Stimulated activated CD8-positive, alpha-beta memory T cell treated with anti-CD3 and anti-CD28 coated beads, Interleukin-2, amount 100 ng/mL, for 1 hour (primary cell): ENCODE data around the gene PIH1D2.
"Not testable (repeated sequence)": the region's sequence is repeated elsewhere in the genome, so short reads cannot be mapped to it uniquely, and the experiment has no call there.

Experiments
- DNase-seq, 2 donors: peaks; one replicate each; pipeline ENCODE4 v3.0.0-alpha.2; 2020; ENCODE audit warnings: low read depth in 2 of 2

PIH1D2 gene

DNA sequence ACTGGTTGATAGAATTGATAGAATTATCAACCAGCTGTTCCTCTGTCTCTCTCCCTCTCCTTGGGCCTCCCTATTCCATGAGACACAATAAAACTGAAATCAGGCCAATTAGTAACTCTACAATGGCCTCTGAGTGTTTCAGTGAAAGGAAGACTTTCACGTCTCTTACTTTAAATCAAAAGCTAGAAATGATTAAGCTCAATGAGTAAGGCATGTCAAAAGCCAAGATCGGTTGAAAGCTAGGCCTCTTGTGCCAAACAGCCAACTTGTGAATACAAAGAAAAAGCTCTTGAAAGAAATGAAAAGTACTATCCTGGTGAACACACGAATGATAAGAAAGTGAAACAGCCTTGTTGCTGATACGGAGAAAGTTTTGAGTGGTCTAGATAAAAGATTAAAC lies 16.6 kb downstream of the PIH1D2 start:
- DNase-seq, result no peak

DNA sequence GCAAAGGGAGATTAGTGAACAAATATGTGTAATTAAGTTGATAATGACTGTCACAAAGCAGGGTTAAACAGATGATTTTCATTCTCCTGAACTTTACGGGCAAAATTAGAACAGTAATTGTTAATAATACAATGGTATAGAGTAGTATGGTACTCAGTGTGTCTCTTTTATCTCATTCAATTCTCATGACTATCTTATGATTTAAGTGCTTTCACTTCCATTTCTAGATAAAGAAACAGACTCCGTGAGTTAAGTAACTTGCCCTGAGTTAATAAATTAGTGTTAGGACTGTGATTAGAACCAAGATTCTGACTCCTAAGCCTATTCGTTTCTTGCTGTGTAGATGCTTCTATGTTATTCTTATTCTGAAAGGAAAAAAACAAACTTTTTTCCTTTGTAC lies 22.0 kb downstream of the PIH1D2 start:
- DNase-seq, result no peak

DNA sequence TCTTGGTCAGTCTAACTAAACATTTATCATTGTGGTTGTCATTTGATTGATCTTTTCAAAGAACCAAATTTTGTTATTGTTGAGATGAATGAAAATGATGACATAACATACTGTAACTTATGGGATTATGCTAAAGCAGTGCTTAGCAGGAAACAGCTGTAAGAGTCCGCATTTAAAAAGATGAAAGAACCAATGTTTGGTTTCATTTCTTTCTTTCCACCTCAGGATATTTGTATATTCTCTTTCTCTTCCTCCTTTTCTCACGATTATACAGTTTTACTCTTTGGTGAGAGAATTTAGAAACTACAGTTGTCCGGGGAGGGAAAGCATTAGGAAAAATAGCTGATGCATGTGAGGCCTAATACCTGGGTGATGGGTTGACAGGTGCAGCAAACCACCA lies 23.1 kb downstream of the PIH1D2 start:
- DNase-seq, result no peak

DNA sequence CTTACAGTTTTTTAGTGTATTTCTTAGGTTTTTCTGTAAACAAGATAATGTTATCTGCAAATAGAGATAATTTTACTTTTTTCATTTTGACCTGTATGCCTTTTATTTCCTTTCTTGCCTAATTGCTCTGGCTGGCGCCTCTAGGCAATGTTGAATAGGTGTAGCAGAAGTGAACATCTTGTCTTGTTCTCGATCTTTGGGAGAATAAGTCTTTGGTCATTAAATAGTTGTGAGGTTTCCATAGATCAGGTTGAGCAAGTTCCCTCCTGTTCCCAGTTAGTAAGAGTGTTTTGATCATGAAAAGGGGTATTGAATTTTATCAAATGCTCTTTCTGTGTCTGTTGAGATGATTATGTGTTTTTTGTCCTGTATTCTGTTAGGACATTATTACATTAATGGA lies 24.0 kb downstream of the PIH1D2 start:
- no peak for DNase-seq

DNA sequence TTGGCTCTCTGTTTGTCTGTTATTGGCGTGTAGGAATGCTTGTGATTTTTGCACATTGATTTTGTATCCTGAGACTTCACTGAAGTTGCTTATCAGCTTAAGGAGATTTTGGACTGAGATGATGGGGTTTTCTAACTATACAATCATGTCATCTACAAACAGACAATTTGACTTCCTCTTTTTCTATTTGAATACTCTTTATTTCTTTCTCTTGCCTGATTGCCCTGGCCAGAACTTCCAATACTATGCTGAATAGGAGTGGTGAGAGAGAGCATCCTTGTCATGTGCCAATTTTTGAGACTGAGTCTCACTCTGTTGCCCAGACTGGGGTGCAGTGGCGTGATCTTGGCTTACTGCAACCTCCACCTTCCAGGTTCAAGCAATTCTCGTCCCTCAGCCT lies 25.6 kb downstream of the PIH1D2 start:
- DNase-seq, result not testable (repeated sequence)

DNA sequence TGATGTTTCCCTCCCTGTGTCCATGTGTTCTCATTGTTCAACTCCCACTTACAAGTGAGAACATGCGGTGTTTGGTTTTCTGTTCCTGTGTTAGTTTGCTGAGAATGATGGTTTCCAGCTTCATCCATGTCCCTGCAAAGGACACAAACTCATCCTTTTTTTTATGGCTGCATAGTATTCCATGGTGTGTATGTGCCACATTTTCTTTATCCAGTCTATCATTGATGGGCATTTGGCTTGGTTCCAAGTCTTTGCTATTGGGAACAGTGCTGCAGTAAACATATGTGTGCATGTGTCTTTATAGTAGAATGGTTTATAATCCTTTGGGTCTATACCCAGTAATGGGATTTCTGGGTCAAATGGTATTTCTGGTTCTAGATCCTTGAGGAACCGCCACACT lies 27.2 kb downstream of the PIH1D2 start:
- not testable (repeated sequence) for DNase-seq

DNA sequence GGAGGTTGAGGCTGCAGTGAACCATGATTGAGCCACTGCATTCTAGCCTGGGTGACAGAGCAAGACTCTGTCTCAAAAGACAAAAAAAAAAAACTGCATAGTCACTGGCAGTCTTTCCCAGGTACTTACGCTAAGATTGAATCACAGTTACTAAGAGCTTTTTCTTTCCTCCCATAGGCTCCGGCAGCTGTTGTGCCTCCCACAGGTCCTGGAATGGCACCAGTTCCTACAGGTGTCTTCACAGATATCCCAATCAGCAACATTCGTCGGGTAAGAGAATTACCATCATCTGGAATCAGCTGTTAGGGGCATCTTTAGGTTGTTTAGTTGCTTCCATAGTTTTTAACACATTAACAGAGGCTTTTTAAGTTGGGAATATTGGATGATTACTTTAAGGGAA lies 28.9 kb downstream of the PIH1D2 start:
- DNase-seq, result no peak

DNA sequence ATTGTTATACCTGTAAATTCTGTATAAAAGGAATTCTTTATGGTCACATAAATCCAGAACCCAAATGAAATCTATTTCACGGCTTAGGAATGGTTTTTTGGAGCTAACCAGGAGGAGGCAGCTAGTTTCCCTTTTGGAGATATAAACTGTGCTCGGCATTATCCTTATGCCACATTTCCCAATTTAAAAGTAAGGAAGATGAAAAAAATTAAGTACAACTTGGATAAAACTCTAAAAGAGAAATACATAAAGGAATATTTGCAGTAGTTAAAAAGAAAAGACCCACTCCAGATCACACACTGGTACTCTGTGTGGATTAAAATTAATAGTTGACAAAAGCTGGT lies 30.9 kb downstream of the PIH1D2 start:
- DNase-seq, result no peak

DNA sequence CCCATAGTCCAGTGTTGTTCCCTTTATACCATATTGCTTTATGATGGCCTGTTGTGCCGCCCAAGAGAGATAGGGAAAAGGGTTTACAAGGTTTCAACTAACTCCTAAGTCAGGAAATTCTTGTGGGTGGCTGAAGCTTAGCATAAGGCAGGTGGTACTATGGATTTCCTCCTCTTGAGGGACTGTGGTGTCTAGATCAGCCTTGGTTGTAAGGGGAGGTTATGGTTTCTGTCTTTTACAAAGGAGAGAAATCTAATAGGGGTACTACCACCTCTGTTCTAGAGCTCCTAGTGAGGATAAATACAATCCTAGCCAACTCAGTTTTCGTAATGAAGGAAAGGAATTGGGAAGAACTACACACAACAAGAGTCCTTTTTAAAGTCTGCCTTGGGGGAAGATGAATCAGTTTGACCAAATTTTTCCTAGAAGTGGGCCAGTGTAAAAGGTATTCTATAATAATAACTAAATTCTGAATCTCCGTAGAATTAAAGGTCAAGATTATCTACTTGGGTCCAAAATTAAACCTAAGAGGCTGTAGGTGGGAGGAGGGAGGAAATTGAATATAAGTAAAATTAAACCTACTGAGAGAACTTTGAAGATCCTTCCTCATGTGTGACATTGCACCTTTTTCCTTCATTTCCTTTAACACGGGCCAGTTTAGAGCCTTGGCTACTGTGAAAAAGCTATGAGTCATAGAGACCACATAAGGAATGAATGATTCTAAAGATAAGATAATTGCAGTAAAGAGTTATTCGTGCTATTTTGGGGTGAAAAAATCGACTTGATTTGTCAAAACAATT lies 31.5 kb downstream of the PIH1D2 start:
- DNase-seq, result no peak

DNA sequence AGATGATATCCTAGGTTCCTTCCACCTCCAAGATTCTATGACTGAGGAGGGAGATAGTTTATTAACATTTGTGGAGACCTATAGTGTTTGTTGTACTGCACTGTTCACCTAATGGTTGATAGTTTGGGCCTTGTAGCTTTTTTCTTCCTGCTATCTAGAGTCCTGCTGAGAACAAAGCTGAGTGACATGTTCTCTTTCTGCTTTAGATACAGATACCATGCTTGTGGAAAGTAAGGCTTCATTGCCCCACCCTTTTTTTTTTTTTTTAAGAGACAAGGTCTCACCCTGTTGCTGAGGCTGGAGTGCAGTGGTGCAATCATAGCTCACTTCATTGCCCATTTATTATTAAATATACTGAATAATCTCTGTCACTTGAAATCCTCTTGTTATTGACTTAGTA lies 36.3 kb downstream of the PIH1D2 start:
- no peak for DNase-seq

DNA sequence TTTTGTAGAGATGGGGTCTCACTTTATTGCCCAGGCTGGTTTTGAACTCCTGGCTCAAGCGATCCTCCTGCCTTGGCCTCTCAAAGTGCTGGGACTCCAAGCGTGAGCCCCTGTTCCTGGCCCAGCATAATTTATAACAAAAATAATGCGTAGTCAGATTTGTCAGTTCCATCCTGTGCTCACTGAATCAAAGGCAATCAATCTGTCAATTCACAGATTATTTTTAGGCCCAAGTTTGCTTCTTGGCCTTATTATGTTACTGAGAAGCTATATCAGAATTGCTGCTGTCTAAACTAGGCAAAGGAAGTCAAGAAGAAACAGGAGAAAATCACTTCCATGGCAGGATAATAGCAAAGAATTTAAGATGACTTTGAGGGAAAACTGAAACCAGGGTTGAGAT lies 39.9 kb downstream of the PIH1D2 start:
- DNase-seq, result no peak

DNA sequence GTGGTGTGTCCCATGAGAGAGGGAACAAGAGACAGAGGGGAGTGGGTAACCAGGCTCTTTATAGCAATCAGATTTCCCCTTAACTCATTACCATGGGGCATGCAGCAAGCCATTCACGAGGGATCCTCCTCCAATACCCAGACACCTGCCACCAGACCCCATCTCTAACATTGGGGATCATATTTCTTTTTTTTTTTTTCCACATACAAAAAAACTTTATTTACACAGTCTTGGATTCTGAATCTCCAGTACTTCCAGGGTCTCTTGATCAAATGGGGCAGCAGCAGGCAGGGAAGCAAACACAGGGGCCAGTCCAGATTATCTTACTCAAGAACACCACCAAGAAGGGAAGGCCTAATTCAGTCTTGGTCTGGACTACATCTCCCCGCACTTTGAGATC lies 44.4 kb downstream of the PIH1D2 start:
- no peak for DNase-seq

DNA sequence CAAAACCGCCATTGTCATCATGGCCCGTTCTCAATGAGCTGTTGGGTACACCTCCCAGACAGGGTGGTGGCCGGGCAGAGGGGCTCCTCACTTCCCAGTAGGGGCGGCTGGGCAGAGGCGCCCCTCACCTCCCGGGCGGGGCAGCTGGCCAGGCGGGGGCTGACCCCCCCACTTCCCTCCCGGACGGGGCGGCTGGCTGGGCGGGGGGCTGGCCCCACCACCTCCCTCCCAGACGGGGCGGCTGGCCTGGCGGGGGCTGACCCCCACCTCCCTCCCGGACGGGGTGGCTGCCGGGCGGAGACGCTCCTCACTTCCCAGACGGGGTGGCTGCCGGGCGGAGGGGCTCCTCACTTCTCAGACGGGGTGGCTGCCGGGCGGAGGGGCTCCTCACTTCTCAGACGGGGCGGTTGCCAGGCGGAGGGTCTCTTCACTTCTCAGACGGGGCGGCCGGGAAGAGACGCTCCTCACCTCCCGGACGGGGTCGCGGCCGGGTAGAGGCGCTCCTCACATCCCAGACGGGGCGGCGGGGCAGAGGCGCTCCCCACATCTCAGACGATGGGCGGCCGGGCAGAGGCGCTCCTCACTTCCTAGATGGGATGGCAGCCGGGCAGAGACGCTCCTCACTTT lies 46.9 kb downstream of the PIH1D2 start:
- not testable (repeated sequence) for DNase-seq

DNA sequence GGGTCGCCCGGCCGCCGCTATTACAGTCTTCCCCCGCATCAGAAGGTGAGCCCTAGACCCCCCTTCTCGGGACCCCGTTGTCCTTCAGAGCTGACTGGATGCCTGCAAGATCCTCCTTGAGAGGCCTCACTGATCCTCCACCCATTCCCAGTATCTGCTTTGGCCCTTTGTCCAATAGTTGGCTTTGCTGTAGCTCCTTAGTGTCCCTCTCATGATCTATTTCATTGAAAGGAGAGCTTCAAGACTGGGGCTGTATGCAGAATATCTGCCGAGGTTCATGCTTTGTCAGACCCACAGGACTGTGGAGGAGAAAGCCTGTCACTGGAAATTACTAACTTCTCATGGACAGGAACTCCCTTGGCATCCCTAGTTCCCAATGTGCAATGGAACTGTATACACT lies 48.1 kb downstream of the PIH1D2 start:
- no peak for DNase-seq

DNA sequence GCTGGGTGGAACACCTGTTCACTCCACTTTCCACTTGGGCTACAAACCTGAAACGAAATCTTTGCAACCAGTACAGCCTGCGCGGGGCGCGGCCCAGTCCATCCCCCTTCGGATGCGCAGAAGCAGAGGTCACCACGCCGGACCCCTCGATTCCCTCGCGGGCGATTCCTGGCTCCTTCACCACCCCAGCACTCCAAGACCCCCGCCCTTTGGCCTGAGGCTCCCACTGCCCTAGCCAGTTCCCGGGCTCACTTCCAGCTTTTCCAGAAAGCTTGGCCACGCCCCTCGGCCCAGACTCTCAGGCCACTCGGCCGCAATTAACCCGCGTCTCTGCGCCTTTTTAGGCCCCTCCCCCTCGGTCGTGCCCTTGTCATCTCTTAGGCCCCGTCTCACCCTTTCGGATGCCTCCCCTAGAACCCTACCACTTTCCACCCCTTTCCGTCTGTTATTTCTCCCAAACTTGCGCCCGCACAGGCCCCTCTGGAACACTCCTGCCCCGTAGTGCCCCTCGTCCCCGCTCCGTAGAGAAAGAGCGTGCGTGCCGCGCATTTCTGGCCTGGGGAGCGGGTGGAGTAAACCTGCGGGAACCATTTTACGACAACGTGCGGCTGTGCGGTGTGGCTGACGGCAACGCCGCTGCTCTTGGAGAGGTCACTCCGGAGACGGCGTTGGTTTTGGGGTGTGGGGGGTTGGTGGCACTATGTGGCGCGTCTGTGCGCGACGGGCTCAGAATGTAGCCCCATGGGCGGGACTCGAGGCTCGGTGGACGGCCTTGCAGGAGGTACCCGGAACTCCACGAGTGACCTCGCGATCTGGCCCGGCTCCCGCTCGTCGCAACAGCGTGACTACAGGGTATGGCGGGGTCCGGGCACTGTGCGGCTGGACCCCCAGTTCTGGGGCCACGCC lies 48.8 kb downstream of the PIH1D2 start, which contains the start of gene DLAT:
TSS of gene DLAT (plus strand) at position 636 of the 906 bp plus-strand sequence. CDS start at position 701, 65 bp downstream.
- peak; percentile 51 to 69 for DNase-seq

DNA sequence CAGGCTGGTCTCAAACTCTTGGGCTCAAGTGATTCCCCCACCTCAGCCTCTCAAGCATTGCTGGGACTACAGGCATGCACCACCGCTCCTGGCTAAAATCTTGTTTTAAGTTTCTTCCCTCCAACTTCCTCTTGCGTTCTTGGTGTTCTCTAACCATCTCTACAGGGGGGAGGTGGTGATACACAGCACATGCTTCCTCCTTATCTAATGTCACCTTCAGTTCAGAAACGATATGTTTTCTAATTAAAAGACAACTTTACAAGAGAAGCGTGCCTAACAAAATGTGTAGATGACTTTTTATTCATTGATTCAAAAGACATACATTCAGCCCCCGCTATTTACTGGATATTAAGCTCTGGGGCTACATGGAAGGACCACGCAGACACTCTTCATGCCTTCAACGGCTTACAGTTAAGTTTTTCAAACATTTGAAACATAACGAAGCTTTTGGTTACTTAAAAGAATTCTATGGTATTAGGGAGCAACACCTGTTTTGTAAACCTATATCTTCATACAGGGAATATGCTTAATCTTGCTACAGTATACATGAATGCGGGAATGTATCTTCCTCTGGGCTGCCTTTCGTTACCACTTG lies 49.5 kb downstream of the PIH1D2 start:
- no peak for DNase-seq

DNA sequence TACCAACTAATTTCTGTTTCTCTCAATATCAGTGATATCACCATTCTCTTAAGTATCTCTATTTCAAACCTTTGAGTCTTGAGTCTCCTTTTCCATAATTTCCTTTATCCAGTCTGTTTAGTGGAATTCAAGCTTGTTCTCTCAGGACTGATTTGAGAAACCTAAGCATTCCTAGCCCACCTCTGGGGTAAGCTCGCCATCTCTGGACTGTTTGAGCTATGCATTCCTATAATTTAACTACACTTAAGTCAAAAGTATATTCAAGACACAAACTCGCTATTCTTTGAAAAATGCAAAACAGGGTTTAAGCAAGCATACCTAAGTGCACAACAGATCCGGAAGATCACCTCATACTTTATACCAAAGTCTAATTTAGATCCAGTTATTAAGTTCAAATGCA lies 50.7 kb downstream of the PIH1D2 start:
- no peak for DNase-seq

DNA sequence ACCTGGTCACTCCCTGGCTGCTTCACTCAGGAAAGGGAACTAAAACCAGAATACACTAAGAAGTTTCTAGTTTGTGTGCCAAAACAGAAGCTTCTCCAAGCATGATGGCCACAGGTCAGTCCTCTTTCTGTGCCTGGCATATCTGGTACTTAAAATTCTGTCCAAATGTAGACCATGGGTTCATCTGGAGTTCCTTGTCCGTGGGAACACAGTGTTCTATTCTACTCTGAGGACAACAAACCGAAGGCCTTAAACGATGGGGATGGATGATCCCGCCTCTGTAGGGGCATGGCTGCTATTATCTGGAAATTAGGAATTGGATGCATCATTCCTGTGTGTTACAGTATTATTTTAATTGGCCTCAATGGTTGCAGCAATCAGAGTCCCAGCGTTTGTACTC lies 54.8 kb downstream of the PIH1D2 start:
- DNase-seq, result no peak
